Astrocyte of the cerebellum (primary cell): ENCODE measurements around the gene POLE2.

ENCODE experiments used
- DNase-seq: peaks from one replicate; pipeline ENCODE4 v3.0.0-alpha.2; 2011; ENCODE audit warnings: low read depth
- H3K4me3 ChIP-seq: 2 replicates; pipeline ENCODE4 v1.5.1; 2011; ENCODE audit warnings: mild to moderate bottlenecking, low read depth, low read length, moderate library complexity
- CTCF ChIP-seq: IDR thresholded peaks from 2 replicates; pipeline ENCODE4 v1.5.1; 2012; ENCODE audit warnings: low read length, low read depth, moderate library complexity, mild to moderate bottlenecking; ENCODE audit errors: missing control alignments
- in situ Hi-C: cut with HindIII; loops from 2 replicates; pipeline ENCODE4 v1.10.0; 2017; ENCODE audit warnings: low sequenced_read_pairs

POLE2 gene

GRCh38 chr14:49654511-49654910 is 33.5 kb downstream of the POLE2 start:
- in situ Hi-C loops: no loop called here
- no peak for DNase-seq
- no peak for TF ChIP-seq CTCF
- H3K4me3 ChIP-seq: no peak overlapping the region

DNA sequence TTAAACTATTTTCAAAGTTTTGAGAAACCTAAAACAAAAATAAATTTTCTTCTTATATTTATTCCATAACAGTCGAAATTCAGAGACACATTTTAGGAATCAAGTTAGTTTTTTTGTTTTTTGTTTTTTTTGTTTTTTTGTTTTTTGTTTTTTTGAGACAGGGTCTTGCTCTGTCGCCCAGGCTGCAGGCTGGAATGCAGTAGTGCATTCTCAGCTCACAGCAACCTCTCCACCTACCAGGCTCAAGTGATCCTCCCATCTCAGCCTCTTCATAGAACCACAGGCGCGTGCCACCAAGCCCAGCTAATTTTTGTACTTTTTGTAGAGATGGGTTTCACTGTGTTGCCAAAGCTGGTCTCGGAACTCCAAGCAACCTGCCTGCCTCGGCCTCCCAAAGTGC is 34.5 kb downstream of the POLE2 start:
- DNase-seq: no peak
- in situ Hi-C loops: no loop called here
- H3K4me3 ChIP-seq: no peak overlapping the region
- no peak for TF ChIP-seq CTCF

DNA sequence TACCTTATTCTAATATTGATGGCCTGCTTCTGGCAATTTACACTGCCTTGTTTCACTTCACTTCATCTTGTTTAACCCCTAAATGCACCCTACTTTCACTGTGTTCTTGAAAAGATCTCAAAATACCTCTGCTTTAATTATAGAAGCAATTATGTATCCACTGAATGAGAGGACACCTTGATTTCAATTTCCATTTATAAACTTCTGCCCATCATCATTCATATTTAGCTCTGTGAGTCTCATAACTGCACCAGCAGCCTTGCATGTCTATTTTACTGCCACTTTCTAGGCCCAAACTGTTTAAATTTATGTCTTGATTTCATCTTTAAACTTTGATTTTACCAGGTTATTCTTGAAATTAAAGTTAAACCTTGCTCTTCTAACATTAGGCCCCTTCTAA is 45.9 kb downstream of the POLE2 start:
- no peak for DNase-seq
- H3K4me3 ChIP-seq: no peak overlapping the region
- TF ChIP-seq CTCF: no peak
- in situ Hi-C loops: no loop called here

DNA sequence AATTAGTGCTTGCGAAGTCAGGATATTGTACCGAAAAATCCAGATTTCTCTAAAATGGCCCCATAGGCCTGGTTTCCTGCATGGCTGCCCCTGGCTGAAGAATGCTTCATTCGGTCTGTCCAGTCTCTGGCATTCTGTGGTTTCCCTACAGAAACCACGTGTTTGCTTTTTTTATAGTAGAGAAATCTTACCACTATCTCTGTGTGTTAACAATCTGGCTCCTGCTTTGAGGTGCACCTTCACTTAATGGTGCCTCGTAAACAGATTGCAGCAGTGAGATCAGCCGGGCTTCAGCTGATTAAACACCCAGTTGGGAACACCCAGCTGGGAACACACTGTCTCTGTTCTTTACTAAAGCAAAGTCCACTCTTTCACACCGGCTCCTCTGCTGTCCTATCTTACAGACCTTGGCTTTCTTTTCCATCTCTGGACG is 46.3 kb downstream of the POLE2 start:
- no peak overlapping the region for H3K4me3 ChIP-seq
- in situ Hi-C loops: no loop called here
- TF ChIP-seq CTCF: no peak
- DNase-seq: no peak

GRCh38 chr14:49640540-49641417 is 47.2 kb downstream of the POLE2 start:
- DNase-seq: no peak
- TF ChIP-seq CTCF: no peak
- no peak overlapping the region for H3K4me3 ChIP-seq
- in situ Hi-C loops: no loop called here

DNA sequence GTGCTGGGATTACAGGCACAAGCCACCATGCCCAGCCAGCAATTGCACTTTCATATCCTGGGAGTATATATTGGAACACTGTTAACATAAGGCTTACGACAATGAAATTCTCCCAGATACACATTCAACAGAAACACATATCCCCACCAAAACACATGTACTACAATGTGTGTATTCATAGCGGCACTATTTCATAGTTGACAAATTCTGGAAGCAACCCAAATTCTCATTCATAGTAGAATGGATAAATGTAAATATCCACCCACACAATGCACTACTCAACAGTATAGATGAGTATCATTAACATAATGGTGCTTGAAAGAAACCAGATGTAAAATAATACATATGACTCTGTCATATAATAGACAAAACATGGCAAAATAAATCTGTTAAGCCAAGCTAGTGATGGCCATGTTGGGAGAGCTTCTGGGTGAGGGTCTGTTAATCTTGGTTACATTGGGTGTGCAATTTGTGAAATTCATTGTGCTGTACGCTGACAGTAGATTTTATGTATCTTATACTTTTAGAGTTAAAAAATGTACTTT is 50.4 kb downstream of the POLE2 start:
- TF ChIP-seq CTCF: no peak
- in situ Hi-C loops: no loop called here
- no peak for DNase-seq
- no peak overlapping the region for H3K4me3 ChIP-seq
